Naive thymus-derived CD8-positive, alpha-beta T cell (primary cell): ENCODE measurements around the gene CA7. TPM values are rescaled to one million over a fixed set of nuclear protein-coding genes. Genes with fewer than 3 reads are reported as not detected.

Experiments used
- ATAC-seq, 2 donors: fragments of 150-1000 bp; cut with Tn5 transposase in 1 of 2; sonication (Bioruptor Pico), chemical (Tn5 transposase) in 1 of 2; 1 replicate in 1 of 2; 2 replicates in 1 of 2; pipeline ENCODE4 v1.10.0; 2021; ENCODE audit warnings: mild to moderate bottlenecking in 2 of 2, moderate library complexity in 2 of 2
- POLR2A ChIA-PET: fragments of 350-600 bp; sonication (Branson Sonifier 250); formaldehyde crosslinking; loops from one replicate; lab custom pipeline; 2021; ENCODE audit warnings: antibody characterized with exemption; lab: Charles Lee
- DNase-seq, 10 donors: peaks; one replicate each; pipeline versions ENCODE4 v3.0.0 to v3.0.0-alpha.2; 2020 to 2022
- H3K27ac Mint-ChIP-seq, 10 donors: one replicate each; pipeline ENCODE4 v1.8.0; 2020 to 2022; ENCODE audit warnings: mild to moderate bottlenecking in 10 of 10, mixed read lengths in 10 of 10, moderate library complexity in 4 of 10, inconsistent platforms in 1 of 10
- H3K27me3 Mint-ChIP-seq, 5 donors: one replicate each; pipeline ENCODE4 v1.8.0; 2021 to 2022; ENCODE audit warnings: mixed read lengths in 5 of 5
- H3K36me3 Mint-ChIP-seq, 3 donors: one replicate each; pipeline ENCODE4 v1.8.0; 2020 to 2022; ENCODE audit warnings: mixed read lengths in 3 of 3, mild to moderate bottlenecking in 2 of 3, inconsistent platforms in 1 of 3
- H3K4me1 Mint-ChIP-seq, 4 donors: one replicate each; pipeline ENCODE4 v1.8.0; 2021 to 2022; ENCODE audit warnings: mixed read lengths in 4 of 4
- H3K4me3 Mint-ChIP-seq, 10 donors: one replicate each; pipeline ENCODE4 v1.8.0; 2020 to 2022; ENCODE audit warnings: mild to moderate bottlenecking in 10 of 10, mixed read lengths in 10 of 10, moderate library complexity in 6 of 10, inconsistent platforms in 1 of 10
- H3K9me3 Mint-ChIP-seq, 9 donors: one replicate each; pipeline ENCODE4 v1.8.0; 2020 to 2022; ENCODE audit warnings: mixed read lengths in 9 of 9, mild to moderate bottlenecking in 3 of 9, inconsistent platforms in 1 of 9, moderate library complexity in 1 of 9
- polyA plus RNA-seq, 3 donors: library from polyadenylated mRNA; unstranded; fragments of 300-500 nt; fragmentation: Illumina TruSeq; gene quantifications; one replicate each; pipeline ENCODE4 v1.2.3, GENCODE V29; 2021
- total RNA-seq, 8 experiments: library from RNA in 2 of 8; stranded (reverse) in 2 of 8; gene quantifications; one replicate each; pipeline ENCODE4 v1.2.3 and lab custom pipeline; 2021 to 2026

Gene CA7
- total and polyA plus RNA-seq, 5 experiments from 2014 or later, result not detected

- Mint-ChIP-seq H3K27me3 (peaks cover 0 to 5% (median 0%) of the 10 kb centered on the region in 5 donors), H3K9me3 (no peaks in the 10 kb centered on the region), H3K27ac (no peak overlapping the region), H3K4me1 (peaks cover 10 to 23% (median 17%) of the 10 kb centered on the region in 4 donors), H3K36me3 (peaks cover 0 to 7% (median 0%) of the 10 kb centered on the region in 3 donors), H3K4me3 (peak overlapping the region in 3 of 10 donors; percentile 6 to 42 (median 35))
- POLR2A ChIA-PET, result no interaction called here
- no peak for ATAC-seq
- DNase-seq, result no peak
Measured at GRCh38 chr16:66832190-66832589, 12.0 kb upstream of the CA7 start.

- H3K4me3 Mint-ChIP-seq, result peak overlapping the region in 3 of 10 donors; percentile 18 to 43 (median 39)
- POLR2A ChIA-PET, result no interaction called here
Measured at GRCh38 chr16:66832661-66833305, 11.4 kb upstream of the CA7 start.

GRCh38 chr16:66834746-66835145, 9.5 kb upstream of the CA7 start:
- ATAC-seq (no peak), DNase-seq (no peak)
- Mint-ChIP-seq H3K27me3 (peaks cover 0 to 7% (median 5%) of the 10 kb centered on the region in 5 donors), H3K36me3 (no peaks in the 10 kb centered on the region), H3K9me3 (no peaks in the 10 kb centered on the region), H3K4me3 (no peak overlapping the region), H3K4me1 (peaks cover 0 to 4% (median under 1%) of the 10 kb centered on the region in 4 donors), H3K27ac (no peak overlapping the region)
- POLR2A ChIA-PET, result no interaction called here

More at GRCh38 chr16:66832661-66833305, 11.4 kb upstream of the CA7 start:
- ATAC-seq, result no peak
- Mint-ChIP-seq H3K27ac (no peak overlapping the region), H3K36me3 (peaks cover 0 to 3% (median 0%) of the 10 kb centered on the region in 3 donors), H3K4me1 (peaks cover 8 to 20% (median 15%) of the 10 kb centered on the region in 4 donors), H3K27me3 (peaks cover 0 to 5% (median 0%) of the 10 kb centered on the region in 5 donors), H3K9me3 (no peaks in the 10 kb centered on the region)
- peak in 1 of 10 donors; percentile 41 for DNase-seq

GRCh38 chr16:66840883-66841282, 3.3 kb upstream of the CA7 start:
- peaks cover 8 to 34% (median 32%) of the 10 kb centered on the region in 5 donors for H3K27me3 Mint-ChIP-seq
- H3K9me3 Mint-ChIP-seq, result no peaks in the 10 kb centered on the region
- POLR2A ChIA-PET, result no interaction called here

GRCh38 chr16:66841366-66841765, 2.8 kb upstream of the CA7 start:
- POLR2A ChIA-PET, result no interaction called here

More at GRCh38 chr16:66840883-66841282, 3.3 kb upstream of the CA7 start:
- ATAC-seq, result no peak
- H3K4me3 Mint-ChIP-seq, result no peak overlapping the region
- H3K4me1 Mint-ChIP-seq, result peaks cover 3 to 9% (median 5%) of the 10 kb centered on the region in 4 donors
- DNase-seq, result no peak
- H3K36me3 Mint-ChIP-seq, result peaks cover 0 to 3% (median 0%) of the 10 kb centered on the region in 3 donors
- H3K27ac Mint-ChIP-seq, result no peak overlapping the region

GRCh38 chr16:66842765-66843164, 1.4 kb upstream of the CA7 start:
- POLR2A ChIA-PET, result no interaction called here
- Mint-ChIP-seq H3K4me3 (peak overlapping the region in 5 of 10 donors; percentile 9 to 72 (median 22)), H3K27me3 (peaks cover 14 to 47% (median 43%) of the 10 kb centered on the region in 5 donors), H3K27ac (no peak overlapping the region), H3K4me1 (peaks cover 3 to 11% (median 6%) of the 10 kb centered on the region in 4 donors), H3K9me3 (no peaks in the 10 kb centered on the region), H3K36me3 (peaks cover 0 to 3% (median 0%) of the 10 kb centered on the region in 3 donors)
- DNase-seq (no peak), ATAC-seq (no peak)

More at GRCh38 chr16:66841366-66841765, 2.8 kb upstream of the CA7 start:
- Mint-ChIP-seq H3K27ac (peak overlapping the region in 1 of 10 donors; percentile 24), H3K9me3 (no peaks in the 10 kb centered on the region), H3K4me1 (peaks cover 3 to 11% (median 6%) of the 10 kb centered on the region in 4 donors), H3K36me3 (peaks cover 0 to 3% (median 0%) of the 10 kb centered on the region in 3 donors), H3K27me3 (peaks cover 12 to 39% (median 37%) of the 10 kb centered on the region in 5 donors), H3K4me3 (no peak overlapping the region)
- no peak for DNase-seq
- no peak for ATAC-seq

GRCh38 chr16:66843191-66843590, 1.0 kb upstream of the CA7 start:
- DNase-seq (peak in 1 of 10 donors; percentile 49), ATAC-seq (no peak)
- H3K27me3 Mint-ChIP-seq, result peaks cover 14 to 52% (median 43%) of the 10 kb centered on the region in 5 donors
- H3K4me1 Mint-ChIP-seq, result peaks cover 3 to 11% (median 6%) of the 10 kb centered on the region in 4 donors
- no peak overlapping the region for H3K27ac Mint-ChIP-seq
- H3K36me3 Mint-ChIP-seq, result peaks cover 0 to 3% (median 0%) of the 10 kb centered on the region in 3 donors
- H3K4me3 Mint-ChIP-seq, result peak overlapping the region in 5 of 10 donors; percentile 16 to 79 (median 71)
- H3K9me3 Mint-ChIP-seq, result no peaks in the 10 kb centered on the region
- POLR2A ChIA-PET, result no interaction called here

- peaks cover 14 to 57% (median 41%) of the 10 kb centered on the region in 5 donors for H3K27me3 Mint-ChIP-seq
- peaks cover 3 to 11% (median 6%) of the 10 kb centered on the region in 4 donors for H3K4me1 Mint-ChIP-seq
- peak overlapping the region; percentile 36 to 86 (median 66) for H3K4me3 Mint-ChIP-seq
- peaks cover 0 to 3% (median 0%) of the 10 kb centered on the region in 3 donors for H3K36me3 Mint-ChIP-seq
- no peaks in the 10 kb centered on the region for H3K9me3 Mint-ChIP-seq
- peak overlapping the region in 1 of 10 donors; percentile 59 for H3K27ac Mint-ChIP-seq
- POLR2A ChIA-PET, result no interaction called here
- ATAC-seq (no peak), DNase-seq (no peak)
Measured at GRCh38 chr16:66844009-66844341, 239 bp upstream of the CA7 start.

- ATAC-seq (peak; percentile 25 to 33), DNase-seq (no peak)
- peak overlapping the region in 6 of 10 donors; percentile 26 to 78 (median 46) for H3K4me3 Mint-ChIP-seq
- H3K27me3 Mint-ChIP-seq, result peaks cover 14 to 57% (median 41%) of the 10 kb centered on the region in 5 donors
- peaks cover 3 to 11% (median 6%) of the 10 kb centered on the region in 4 donors for H3K4me1 Mint-ChIP-seq
- H3K36me3 Mint-ChIP-seq, result peaks cover 0 to 3% (median 0%) of the 10 kb centered on the region in 3 donors
- H3K9me3 Mint-ChIP-seq, result no peaks in the 10 kb centered on the region
- peak overlapping the region in 1 of 10 donors; percentile 21 for H3K27ac Mint-ChIP-seq
- POLR2A ChIA-PET, result no interaction called here
Measured at GRCh38 chr16:66845080-66845410, 831 bp downstream of the CA7 start.

- POLR2A ChIA-PET, result no interaction called here
- peak overlapping the region in 1 of 10 donors; percentile 34 for H3K27ac Mint-ChIP-seq
- peak overlapping the region in 6 of 10 donors; percentile 17 to 44 (median 24) for H3K4me3 Mint-ChIP-seq
Measured at GRCh38 chr16:66845791-66846221, 1.6 kb downstream of the CA7 start.

GRCh38 chr16:66846266-66846665, 2.1 kb downstream of the CA7 start:
- peak overlapping the region in 5 of 10 donors; percentile 17 to 44 (median 23) for H3K4me3 Mint-ChIP-seq
- peaks cover 14 to 61% (median 41%) of the 10 kb centered on the region in 5 donors for H3K27me3 Mint-ChIP-seq

More at GRCh38 chr16:66845791-66846221, 1.6 kb downstream of the CA7 start:
- Mint-ChIP-seq H3K9me3 (no peaks in the 10 kb centered on the region), H3K27me3 (peaks cover 14 to 57% (median 41%) of the 10 kb centered on the region in 5 donors), H3K4me1 (peaks cover 3 to 11% (median 6%) of the 10 kb centered on the region in 4 donors), H3K36me3 (peaks cover 0 to 3% (median 0%) of the 10 kb centered on the region in 3 donors)
- DNase-seq (no peak), ATAC-seq (no peak)

GRCh38 chr16:66846831-66847230, 2.6 kb downstream of the CA7 start:
- Mint-ChIP-seq H3K36me3 (peaks cover 0 to 3% (median 0%) of the 10 kb centered on the region in 3 donors), H3K27me3 (peaks cover 14 to 67% (median 40%) of the 10 kb centered on the region in 5 donors), H3K4me1 (peaks cover 3 to 11% (median 6%) of the 10 kb centered on the region in 4 donors), H3K27ac (no peak overlapping the region), H3K4me3 (no peak overlapping the region), H3K9me3 (no peaks in the 10 kb centered on the region)
- DNase-seq (no peak), ATAC-seq (no peak)
- POLR2A ChIA-PET, result no interaction called here

More at GRCh38 chr16:66846266-66846665, 2.1 kb downstream of the CA7 start:
- no peak overlapping the region for H3K27ac Mint-ChIP-seq
- DNase-seq (no peak), ATAC-seq (no peak)
- H3K9me3 Mint-ChIP-seq, result no peaks in the 10 kb centered on the region
- H3K36me3 Mint-ChIP-seq, result peaks cover 0 to 3% (median 0%) of the 10 kb centered on the region in 3 donors
- POLR2A ChIA-PET, result no interaction called here
- peaks cover 3 to 11% (median 6%) of the 10 kb centered on the region in 4 donors for H3K4me1 Mint-ChIP-seq
